Endometrial microvascular endothelial cells (primary cell): ENCODE measurements around the gene SLIT3. TPM values are rescaled to one million over a fixed set of nuclear protein-coding genes. Genes with fewer than 3 reads are reported as not detected.

Source experiments
- in situ Hi-C: cut with HindIII; loops from 2 replicates; pipeline ENCODE4 v1.10.0; 2017; ENCODE audit warnings: low sequenced_read_pairs, low pct_unique_long_range_greater_than_20kb; ENCODE audit errors: inconsistent ontology term
- total RNA-seq: library from RNA; depleted of rRNA; stranded (reverse); fragments of >200 nt; gene quantifications from one replicate; pipeline ENCODE4 v1.2.3, GENCODE V29; 2015; ENCODE audit errors: inconsistent ontology term

The SLIT3 gene
- total RNA-seq, 1 donor from 2014 or later = under 0.01 TPM

DNA sequence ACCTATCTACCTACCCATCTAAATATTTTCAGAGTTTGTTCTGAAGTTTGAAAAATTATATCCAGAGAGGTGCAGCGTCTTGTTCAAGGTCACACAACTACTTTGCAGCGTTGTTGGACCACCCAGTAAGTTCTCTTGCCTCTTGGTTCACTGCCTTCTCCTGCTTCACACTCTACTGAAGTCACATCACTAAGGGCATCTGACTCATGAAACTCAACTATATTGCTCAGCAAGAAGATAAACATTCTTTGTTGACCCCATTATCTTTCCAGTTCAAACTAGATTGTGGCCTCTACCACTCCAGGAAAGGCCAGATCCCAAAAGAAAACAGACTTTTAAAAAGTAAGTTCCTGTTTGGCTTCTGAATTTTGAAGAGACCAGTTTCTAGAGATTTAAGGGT, 326.9 kb downstream of the SLIT3 start:
- in situ Hi-C loops = no loop called here

DNA sequence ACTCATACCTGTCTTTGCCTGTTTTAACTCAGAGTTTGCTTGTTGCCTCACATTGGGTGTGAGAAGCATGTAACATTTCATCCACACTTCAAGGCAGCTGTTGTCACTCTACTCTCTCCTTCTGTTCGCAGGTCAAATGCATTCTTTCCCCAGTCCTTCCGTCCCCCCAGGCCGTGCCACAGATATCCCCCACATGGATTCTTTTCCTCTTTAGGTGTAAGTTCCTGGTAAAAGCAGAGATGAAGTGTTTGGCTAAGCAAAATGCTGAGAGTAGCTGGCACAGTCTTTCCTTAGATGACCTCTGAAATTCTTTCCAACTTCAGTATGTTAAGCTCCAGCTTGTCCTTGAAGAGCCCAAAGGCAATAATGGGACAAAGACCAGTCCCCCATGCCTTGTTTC, 328.2 kb downstream of the SLIT3 start:
- in situ Hi-C loops = no loop called here

DNA sequence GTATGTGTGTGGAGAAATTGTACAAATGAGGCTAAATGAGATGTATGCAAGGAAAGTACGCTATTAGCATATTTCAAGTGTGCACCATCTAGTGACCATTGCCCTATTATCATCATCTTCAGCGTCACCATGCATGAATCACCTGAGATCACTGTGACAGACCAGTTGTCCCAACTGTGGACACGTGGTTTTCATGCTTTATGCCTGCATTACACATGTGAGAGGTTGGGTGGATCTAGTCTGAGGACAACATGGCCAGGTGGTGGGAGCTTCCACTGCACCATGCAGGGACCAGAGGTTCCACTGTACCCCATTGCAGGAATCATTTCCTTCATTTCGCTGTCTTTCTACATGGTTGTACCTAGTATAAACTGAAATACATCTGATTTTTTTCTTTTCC, 329.8 kb downstream of the SLIT3 start:
- in situ Hi-C loops = no loop called here

DNA sequence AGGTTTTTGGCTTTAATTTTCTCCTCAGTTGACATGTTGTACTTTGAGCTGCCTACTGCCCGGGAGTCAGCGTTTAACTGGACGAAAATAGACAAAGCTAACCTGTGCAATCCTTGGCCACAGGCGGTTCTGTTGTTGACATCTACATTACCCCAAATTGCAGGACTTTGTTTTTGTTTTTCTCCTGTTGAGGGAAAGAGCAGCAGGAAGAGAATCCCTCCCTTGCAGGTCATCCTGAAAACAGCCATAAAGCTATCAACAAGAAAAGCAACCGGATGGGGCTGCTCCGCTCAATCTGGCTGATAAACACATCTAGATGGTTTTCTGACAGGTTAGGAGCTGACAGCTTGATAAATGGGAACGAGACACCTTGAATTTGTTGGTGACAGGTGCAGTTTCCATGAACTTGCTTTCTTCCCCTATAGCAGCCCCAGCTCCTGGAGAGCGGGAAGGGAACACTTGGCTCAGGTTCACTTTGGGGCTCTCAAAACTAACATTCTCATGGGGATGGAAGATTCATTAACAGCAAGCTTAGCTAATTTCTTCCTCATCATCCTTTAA, 331.5 kb downstream of the SLIT3 start:
- in situ Hi-C loops = no loop called here

DNA sequence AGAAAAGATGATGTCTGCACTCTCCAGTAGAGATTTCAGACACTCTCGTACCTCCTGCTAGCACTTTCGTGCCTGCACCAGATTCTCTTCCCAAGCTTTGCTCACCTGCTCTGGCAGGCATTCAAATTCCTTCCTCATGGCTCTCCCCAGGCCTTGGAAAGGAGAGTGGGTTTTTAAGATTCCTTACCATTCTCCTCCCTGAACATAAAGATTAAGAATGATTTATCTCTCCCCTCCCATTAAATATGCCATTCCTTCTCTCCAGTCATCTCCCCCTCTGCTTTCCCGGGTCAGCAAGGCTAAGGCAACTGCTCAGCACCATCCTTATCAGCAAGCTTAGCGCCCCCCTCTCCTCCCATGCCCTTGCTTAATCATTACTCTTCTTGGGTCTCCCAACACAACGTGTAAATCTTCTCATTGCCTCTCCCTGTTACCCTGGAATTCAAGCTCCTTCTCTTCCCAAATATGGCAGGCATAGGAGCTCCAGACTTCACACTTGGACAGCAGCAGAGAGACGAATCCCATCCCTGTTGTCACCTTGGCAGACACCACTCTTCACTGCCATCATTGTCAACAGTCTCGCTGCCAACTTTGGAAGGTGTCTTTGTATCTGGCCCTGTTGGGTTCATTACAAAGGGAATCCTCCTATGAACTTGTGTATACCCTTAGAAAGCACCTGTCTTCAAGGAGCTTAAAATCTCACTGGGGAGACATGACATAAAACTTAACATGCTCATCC, 332.9 kb downstream of the SLIT3 start:
- in situ Hi-C loops = no loop called here

DNA sequence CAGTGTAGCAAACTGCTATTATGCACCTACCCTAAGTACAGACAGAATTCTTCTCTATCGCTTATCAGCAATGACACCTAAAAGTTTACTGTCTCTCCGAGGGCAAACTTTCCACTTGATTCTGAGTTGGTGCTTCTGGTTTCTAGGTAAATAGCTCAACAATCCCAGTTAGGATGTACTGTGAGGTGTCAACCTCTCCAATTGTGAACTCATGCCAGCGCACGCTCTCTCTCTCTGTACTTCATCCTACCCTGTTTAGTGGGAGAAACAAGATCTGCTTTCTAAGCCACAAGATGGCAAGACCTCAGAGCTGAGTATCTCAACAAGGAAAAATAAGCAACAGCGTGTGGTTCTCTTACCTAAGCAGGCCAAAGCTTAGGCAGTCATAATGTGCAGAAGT, 335.3 kb downstream of the SLIT3 start:
- in situ Hi-C loops = no loop called here

DNA sequence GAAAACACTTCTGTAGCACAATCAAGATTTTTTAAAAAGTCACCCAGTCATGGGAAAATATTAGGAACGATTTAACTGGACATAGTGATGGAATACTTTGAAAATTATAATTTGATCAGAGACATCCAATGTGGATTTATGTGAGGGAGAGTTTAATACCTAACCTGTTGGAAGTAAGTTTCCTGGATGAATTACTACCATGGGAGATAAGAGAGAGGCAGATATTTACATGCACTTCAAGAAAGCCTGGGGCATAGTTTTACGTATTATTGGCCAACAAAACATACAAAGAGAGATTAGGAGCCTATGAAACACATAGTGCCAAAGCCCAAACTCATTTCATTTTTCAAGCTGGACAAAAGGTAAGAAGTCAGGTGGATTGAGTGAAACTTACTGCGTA, 336.8 kb downstream of the SLIT3 start:
- in situ Hi-C loops = no loop called here

DNA sequence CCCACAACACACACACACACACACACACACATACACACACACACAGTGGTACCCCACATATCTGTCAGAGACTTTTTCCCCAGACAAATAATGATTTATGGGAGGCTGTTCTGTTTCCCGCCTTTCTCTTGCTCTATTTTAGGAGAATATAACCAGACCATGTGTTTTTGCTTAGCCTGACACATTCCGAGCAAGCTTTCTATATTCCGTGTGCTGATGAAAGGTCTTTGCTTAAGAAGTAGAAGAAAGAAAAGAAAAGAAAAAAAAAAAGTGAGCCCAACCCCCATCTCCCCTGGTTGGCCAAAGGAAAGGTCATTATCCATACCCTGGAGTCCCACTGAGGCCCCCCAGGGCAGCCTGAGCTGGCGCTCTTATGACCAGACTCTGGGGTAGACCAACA, 338.6 kb downstream of the SLIT3 start:
- in situ Hi-C loops = no loop called here

DNA sequence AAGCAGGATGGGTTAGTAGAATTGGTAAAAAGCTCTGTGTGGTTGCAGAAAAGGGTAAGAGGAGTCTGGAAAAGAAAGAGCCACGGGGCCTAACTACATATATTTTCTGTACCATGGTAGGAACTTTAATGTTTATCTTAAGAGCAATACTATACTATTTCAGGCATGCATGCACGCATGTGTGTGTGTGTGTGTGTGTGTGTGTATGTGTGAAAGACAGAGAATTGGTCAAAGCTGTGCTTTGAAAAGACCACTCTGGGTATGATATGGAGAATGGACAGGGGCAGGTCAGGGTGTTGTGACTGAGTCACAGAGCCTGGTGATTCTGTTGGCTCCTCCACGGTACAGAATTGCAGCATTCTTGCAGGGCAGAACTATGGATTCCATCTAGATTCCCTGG, 339.3 kb downstream of the SLIT3 start:
- in situ Hi-C loops = no loop called here

DNA sequence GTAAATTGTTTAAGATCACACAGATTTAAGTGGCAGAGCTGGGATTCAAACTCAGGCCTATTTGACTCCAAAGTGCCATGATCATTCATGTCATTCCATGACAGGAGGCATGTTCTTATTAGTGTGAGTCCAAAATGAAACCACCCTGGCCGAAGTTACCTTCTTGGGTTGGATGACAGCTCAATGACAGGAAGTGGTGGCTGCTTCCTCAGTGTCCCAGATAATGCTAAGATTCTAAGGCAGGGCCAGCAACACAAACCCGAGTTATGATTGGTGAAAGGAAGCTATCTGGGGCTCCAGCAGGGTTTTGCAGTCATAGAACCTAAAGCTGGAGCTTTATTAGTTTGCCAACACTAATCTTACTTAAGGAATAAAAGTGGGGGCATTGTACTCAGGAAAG, 340.4 kb downstream of the SLIT3 start:
- in situ Hi-C loops = no loop called here

DNA sequence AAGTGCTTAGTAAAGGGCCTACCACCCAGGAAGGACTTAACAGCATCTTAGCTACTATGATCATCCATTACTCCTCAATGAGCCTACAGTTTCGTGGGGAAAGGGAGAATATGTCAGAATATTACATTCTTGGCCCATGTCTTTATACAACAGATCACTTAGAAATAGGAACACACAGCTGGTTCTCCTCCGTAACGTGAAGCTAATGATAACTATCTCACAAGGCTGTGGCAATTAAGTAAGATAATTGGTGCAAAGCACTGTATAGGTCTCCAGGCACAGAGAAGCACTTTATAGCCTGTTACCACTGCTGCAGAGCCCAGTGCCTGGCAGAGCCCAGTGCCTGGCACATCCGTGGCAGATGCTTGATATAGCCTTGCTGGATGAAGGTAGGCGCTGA, 347.6 kb downstream of the SLIT3 start:
- in situ Hi-C loops = no loop called here

DNA sequence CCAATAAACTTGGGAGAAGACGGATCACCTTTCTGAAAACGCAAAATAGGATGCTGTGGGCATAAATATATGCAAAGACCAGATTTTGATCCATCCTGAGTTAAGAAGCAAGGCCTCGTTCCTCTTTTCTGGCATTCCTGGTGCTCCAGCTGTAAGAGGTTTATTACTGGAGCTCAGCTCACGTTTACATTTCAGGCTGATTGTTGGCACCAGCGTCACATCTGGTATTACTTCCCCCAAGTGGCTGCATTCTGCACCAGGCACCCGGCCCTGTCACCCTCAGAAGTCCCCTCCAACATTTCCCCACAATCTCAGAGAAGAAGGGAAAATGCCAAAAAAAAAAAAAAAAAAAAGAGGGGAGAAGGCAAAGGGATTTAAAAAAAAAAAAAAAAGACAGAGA, 348.7 kb downstream of the SLIT3 start:
- in situ Hi-C loops = no loop called here

DNA sequence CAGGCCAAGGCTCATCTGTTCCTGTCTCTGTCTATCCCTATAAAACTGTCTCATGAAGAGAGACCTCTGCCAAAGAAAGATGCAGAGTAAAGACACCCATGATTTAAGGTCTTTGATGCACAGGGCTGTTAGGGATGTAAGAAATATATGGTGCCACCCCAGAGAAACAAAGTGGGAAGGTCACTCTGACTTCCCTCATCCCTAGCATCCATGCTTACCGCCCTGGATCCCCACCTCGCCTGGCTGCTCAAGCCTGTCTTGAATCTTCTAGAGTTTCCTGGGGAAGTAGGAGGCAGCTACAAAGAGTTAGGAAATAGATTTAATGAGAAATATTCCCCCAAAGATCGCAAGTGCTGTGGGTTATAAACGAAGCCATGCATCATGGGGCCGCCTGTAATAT, 349.2 kb downstream of the SLIT3 start:
- in situ Hi-C loops = no loop called here

DNA sequence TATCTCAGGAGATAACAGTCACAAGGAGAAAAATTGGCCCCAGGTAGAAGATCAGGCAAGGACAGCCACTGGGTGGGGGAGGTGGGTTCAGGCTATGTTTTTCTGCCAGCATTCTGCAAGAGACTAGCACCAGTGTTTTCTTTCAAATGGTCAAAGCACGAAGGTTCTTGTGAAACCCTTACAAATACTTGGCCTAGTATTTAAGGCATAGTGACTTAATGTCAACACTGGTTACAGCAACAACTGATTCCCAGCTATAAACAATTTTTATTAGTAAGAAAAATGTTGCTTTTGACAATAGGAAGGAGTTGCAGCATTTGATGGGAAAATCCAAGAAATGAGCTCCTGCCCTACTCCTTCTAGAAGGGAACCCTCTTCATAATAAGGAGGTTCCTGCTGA, 349.6 kb downstream of the SLIT3 start:
- in situ Hi-C loops = no loop called here

DNA sequence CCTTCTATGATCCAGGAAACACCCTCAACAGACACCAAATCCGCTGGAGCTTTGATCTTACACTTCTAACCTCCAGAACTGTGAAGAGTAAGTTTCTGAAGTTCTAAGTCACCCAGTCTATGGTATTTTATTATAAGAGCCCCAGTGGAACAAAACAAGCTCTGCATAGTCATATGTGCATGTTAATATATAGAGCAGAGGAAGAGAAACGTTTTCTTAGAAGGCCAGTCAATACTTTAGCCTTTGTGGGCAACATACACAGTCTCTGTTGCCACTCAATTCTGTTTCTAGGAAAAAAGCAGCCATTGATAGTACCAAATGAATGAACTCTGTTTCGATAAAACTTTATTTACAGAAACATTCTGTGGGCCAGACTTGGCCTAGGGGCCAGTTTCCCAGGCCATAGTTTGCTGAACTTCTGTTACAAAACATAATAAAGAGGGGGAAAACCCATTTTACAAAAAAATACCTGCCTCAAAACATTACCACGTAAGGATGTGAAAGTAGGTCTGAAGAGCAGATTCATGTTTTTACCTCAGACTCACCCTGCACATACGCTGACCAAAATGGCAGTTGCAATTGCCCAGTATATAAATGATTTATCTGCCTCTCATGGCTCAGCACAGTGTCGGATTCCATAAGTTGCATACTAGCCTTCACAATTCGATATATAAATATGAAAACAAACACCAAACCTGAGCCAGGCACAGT, 350.5 kb downstream of the SLIT3 start:
- in situ Hi-C loops = no loop called here

DNA sequence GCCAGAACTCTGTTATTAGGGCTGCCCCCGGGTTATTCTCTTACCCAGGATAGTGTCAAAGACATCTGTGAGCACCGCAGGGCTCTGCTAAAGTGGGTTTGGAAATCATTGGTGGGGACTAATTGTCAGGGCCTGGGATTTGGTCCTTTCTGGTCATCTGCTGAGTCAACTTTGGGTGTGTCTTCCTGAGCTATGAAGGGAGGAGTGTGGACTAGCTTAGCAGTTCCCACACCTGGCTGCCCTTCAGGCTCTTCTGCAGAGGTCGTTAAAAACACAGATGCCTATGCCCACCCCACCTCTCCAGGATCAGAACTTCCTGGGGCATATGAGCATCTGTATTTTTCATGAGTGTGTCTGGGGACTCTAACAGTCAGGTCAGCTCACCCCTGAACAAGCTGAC, 352.2 kb downstream of the SLIT3 start:
- in situ Hi-C loops = no loop called here

DNA sequence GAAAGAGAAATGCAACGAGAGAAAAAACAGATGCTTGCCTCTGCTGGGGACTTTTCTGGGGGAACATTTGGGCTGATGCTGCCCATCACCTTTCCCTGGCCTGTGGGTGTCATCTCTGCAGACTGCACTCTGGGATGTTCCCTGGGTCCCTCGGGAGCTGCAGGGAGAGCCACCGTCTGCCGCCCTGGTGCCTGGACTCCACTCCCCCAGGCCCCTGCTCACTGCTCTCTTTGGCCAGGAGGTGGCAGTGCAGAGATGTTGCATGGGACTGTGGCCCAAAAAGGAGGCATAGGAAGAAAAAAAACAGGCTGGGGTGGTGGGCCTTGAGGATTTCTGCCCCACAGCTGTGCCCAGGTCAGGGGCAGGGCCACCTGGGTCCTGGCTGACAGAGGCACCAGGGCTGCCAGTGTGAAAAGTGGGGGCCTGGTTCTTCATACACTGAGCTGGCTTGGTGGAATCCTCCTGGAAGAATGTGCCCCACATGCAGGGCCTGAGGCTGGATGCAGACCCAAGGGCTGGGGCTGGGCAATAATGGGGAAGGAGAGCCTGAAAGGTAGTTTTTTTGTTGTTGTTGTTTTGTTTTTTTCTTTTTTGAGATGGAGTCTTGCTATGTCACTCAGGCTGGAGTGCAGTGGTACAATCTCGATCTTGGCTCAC, 353.6 kb downstream of the SLIT3 start:
- in situ Hi-C loops = no loop called here

DNA sequence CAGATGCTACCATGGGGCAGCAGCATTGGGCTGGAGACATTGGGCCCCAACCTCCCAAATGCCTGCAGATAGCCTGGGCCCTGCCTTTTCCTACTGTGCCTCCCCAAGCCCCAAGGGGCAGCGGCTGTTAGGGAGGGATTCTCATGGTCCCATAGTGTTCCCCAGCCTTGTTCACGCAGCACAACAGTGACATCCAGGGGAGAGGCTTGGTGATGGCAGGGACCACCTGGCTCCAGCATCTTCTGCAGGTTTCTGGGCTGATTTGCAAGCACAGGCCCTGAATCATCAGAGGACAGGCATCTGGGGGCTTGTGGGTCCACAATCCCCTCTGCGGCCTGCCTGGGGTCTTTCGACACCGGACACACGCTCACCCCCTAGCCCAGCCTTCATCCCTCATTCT, 354.6 kb downstream of the SLIT3 start:
- in situ Hi-C loops = no loop called here

DNA sequence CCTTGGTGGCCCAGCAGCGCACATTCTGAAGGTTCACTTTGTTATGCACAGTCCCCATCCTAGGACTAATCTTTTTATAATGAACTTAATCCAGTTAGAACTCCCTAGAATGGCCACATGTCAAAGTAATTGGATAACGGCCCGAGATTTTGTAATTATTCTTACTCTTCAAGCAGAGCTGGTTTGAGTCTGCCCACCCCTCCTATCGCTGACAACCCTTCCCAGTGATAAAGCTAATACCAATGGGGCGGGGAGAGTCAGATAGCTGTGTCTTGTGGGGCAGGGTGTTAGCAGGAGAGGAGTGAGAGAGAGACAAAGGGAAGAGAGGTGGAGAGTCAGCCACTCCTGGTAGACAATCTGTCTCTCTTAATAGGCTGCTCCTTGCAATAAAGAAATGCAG, 356.9 kb downstream of the SLIT3 start:
- in situ Hi-C loops = no loop called here
